MM.1S (cell line): Measurements from ENCODE around the gene NDUFS3.

Experiments
- EZH2 ChIP-seq: fragments of 300-600 bp; sonication (generic); optimal IDR thresholded peaks from 2 replicates; pipeline ENCODE3; 2017; ENCODE audit warnings: low read depth, mild to moderate bottlenecking, antibody characterized with exemption, low read length, mixed read lengths
- EZH2phosphoT487 ChIP-seq: fragments of 300-600 bp; sonication (generic); IDR thresholded peaks from 2 replicates; pipeline ENCODE4 v1.6.1; 2018; ENCODE audit warnings: antibody characterized with exemption, low read length
- TF ChIP-seq, protein P1 (sequence below): fragments of 300-600 bp; sonication (generic); IDR thresholded peaks from 2 replicates; pipeline ENCODE4 v1.5.1; 2016; ENCODE audit warnings: antibody characterized with exemption, low read length, mixed read lengths

DNA sequence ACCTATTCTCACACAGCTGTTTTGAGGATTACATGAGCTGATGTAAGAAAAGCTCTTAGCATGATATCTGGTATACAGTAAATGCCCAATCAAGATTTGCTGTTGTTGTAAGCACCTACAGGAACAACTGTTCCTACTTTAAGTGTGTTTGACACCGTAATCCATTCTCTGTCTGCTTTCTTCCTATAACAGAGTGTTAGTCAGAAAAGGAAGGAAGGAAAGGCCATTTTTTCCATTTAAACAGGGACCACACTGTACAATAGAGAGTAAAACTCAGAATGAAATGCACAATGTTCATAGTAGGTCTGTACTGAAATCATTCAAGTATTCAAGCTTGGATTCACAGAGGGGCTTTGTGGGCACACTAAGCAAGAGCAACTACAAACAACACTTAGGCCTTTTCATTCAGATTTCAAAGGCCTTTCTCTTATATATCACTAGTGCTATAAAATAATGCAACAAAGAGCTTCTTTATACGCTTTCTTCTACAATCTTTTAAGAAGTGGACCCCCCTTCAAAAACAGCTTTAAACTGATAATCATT is 42.0 kb downstream of the NDUFS3 start:
- TF ChIP-seq EZH2 (no peak), EZH2phosphoT487 (no peak)
- TF ChIP-seq, protein P1, sequence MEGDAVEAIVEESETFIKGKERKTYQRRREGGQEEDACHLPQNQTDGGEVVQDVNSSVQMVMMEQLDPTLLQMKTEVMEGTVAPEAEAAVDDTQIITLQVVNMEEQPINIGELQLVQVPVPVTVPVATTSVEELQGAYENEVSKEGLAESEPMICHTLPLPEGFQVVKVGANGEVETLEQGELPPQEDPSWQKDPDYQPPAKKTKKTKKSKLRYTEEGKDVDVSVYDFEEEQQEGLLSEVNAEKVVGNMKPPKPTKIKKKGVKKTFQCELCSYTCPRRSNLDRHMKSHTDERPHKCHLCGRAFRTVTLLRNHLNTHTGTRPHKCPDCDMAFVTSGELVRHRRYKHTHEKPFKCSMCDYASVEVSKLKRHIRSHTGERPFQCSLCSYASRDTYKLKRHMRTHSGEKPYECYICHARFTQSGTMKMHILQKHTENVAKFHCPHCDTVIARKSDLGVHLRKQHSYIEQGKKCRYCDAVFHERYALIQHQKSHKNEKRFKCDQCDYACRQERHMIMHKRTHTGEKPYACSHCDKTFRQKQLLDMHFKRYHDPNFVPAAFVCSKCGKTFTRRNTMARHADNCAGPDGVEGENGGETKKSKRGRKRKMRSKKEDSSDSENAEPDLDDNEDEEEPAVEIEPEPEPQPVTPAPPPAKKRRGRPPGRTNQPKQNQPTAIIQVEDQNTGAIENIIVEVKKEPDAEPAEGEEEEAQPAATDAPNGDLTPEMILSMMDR: no peak
